CD14-positive monocyte (primary cell): ENCODE measurements around the gene ABCA7. TPM values are rescaled to one million over a fixed set of nuclear protein-coding genes. Genes with fewer than 3 reads are reported as not detected.
A peak's percentile ranks its signal among the peaks of the same experiment; 100 is the strongest.

Experiments
- DNase-seq, 3 donors: peaks; one replicate each; pipeline ENCODE4 v3.0.0-alpha.2; 2011 to 2022
- H2AFZ ChIP-seq: 2 replicates; pipeline ENCODE4 v1.6.0; 2012; ENCODE audit warnings: mild to moderate bottlenecking, low read depth, low read length, inconsistent platforms; ENCODE audit not compliant: insufficient read depth, poor library complexity, severe bottlenecking
- H3K27ac ChIP-seq, 2 donors: 1 replicate in 1 of 2; 2 replicates in 1 of 2; pipeline ENCODE4 v1.5.1; 2012 to 2013; ENCODE audit warnings: low read length in 2 of 2, control low read depth in 1 of 2, inconsistent platforms in 1 of 2, low read depth in 1 of 2, mild to moderate bottlenecking in 1 of 2
- H3K27me3 ChIP-seq, 2 donors: one replicate each; pipeline versions ENCODE4 v1.6.0 to v1.6.1; 2011 to 2013; ENCODE audit warnings: low read length in 2 of 2; ENCODE audit not compliant: control insufficient read depth in 2 of 2, insufficient read depth in 2 of 2
- H3K36me3 ChIP-seq, 2 donors: replicated peaks in 1 of 2; 1 replicate in 1 of 2; 2 replicates in 1 of 2; pipeline versions ENCODE4 v1.5.1 to v1.6.1; 2012 to 2013; ENCODE audit warnings: low read length in 2 of 2, control low read depth in 1 of 2, inconsistent platforms in 1 of 2, mild to moderate bottlenecking in 1 of 2; ENCODE audit not compliant: insufficient read depth in 2 of 2, control insufficient read depth in 1 of 2
- H3K4me1 ChIP-seq, 2 donors: 1 replicate in 1 of 2; 2 replicates in 1 of 2; pipeline versions ENCODE4 v1.5.1 to v1.6.1; 2012 to 2013; ENCODE audit warnings: low read length in 2 of 2, control low read depth in 1 of 2, inconsistent platforms in 1 of 2, mild to moderate bottlenecking in 1 of 2, moderate library complexity in 1 of 2; ENCODE audit not compliant: insufficient read depth in 2 of 2, control insufficient read depth in 1 of 2
- H3K4me2 ChIP-seq: replicated peaks from 2 replicates; pipeline ENCODE3; 2012; ENCODE audit warnings: low read length, moderate library complexity, mild to moderate bottlenecking; ENCODE audit not compliant: poor library complexity, severe bottlenecking; ENCODE audit errors: extremely low read depth
- H3K4me3 ChIP-seq, 3 experiments: fragments of 200-600 bp in 1 of 3; sonication (generic) in 1 of 3; replicated peaks in 1 of 3; 1 replicate in 2 of 3; 2 replicates in 1 of 3; pipeline ENCODE4 v1.5.1; 2011 to 2013; ENCODE audit warnings: low read length in 3 of 3, mild to moderate bottlenecking in 3 of 3, control low read depth in 2 of 3, low read depth in 2 of 3, inconsistent platforms in 1 of 3, moderate library complexity in 1 of 3
- H3K79me2 ChIP-seq: 2 replicates; pipeline ENCODE4 v1.6.0; 2012; ENCODE audit warnings: mild to moderate bottlenecking, control low read depth, inconsistent platforms, low read length, moderate library complexity; ENCODE audit not compliant: insufficient read depth
- H3K9ac ChIP-seq: 2 replicates; pipeline ENCODE4 v1.6.0; 2017; ENCODE audit warnings: low read length, mild to moderate bottlenecking; ENCODE audit not compliant: insufficient read depth, poor library complexity, severe bottlenecking
- H3K9me3 ChIP-seq, 2 donors: replicated peaks in 1 of 2; 1 replicate in 1 of 2; 2 replicates in 1 of 2; pipeline versions ENCODE4 v1.5.1 to v1.6.1; 2012 to 2013; ENCODE audit warnings: low read length in 2 of 2, control low read depth in 1 of 2; ENCODE audit not compliant: control insufficient read depth in 1 of 2, insufficient read depth in 1 of 2
- H4K20me1 ChIP-seq: 2 replicates; pipeline ENCODE4 v1.6.0; 2012; ENCODE audit warnings: mild to moderate bottlenecking, low read length, control low read depth, moderate library complexity; ENCODE audit not compliant: insufficient read depth
- H3K27ac Mint-ChIP-seq, 7 donors: one replicate each; pipeline ENCODE4 v1.8.0; 2020; ENCODE audit warnings: mild to moderate bottlenecking in 7 of 7, mixed read lengths in 7 of 7, moderate library complexity in 6 of 7, inconsistent platforms in 2 of 7
- H3K27me3 Mint-ChIP-seq, 3 donors: one replicate each; pipeline ENCODE4 v1.8.0; 2021 to 2022; ENCODE audit warnings: low read depth in 3 of 3, mild to moderate bottlenecking in 3 of 3, mixed read lengths in 3 of 3, moderate library complexity in 3 of 3, inconsistent platforms in 1 of 3
- H3K36me3 Mint-ChIP-seq, 2 donors: one replicate each; pipeline ENCODE4 v1.8.0; 2020; ENCODE audit warnings: mixed read lengths in 2 of 2, inconsistent platforms in 1 of 2, mild to moderate bottlenecking in 1 of 2
- H3K4me1 Mint-ChIP-seq: one replicate; pipeline ENCODE4 v1.8.0; 2020; ENCODE audit warnings: mild to moderate bottlenecking, mixed read lengths
- H3K4me3 Mint-ChIP-seq, 2 donors: one replicate each; pipeline ENCODE4 v1.8.0; 2020; ENCODE audit warnings: mild to moderate bottlenecking in 2 of 2, mixed read lengths in 2 of 2, moderate library complexity in 1 of 2
- H3K9me3 Mint-ChIP-seq, 7 donors: one replicate each; pipeline ENCODE4 v1.8.0; 2020 to 2022; ENCODE audit warnings: mixed read lengths in 7 of 7, mild to moderate bottlenecking in 6 of 7, moderate library complexity in 6 of 7, inconsistent platforms in 2 of 7
- CTCF ChIP-seq: fragments of 200-600 bp; IDR thresholded peaks from one replicate; pipeline ENCODE4 v1.8.0; 2022; ENCODE audit warnings: antibody characterized with exemption, mild to moderate bottlenecking
- WGBS: methylation state at CpG from one replicate; pipeline ENCODE4 v1.1.5; 2013; ENCODE audit warnings: missing lambda C conversion rate; ENCODE audit not compliant: insufficient coverage; 5-methylcytosine and 5-hydroxymethylcytosine counted together
- intact Hi-C, 2 donors: fragments of 100-400 bp; cut with micrococcal nuclease; formaldehyde crosslinking; loops; one replicate each; pipeline versions ENCODE4 v1.15.0 to v1.15.1; 2023
- polyA plus RNA-seq, 3 donors: library from polyadenylated mRNA; depleted of rRNA in 1 of 3; unstranded in 2 of 3; stranded (reverse) in 1 of 3; fragments of 300-500 nt in 2 of 3; fragments of >200 nt in 1 of 3; fragmentation: Illumina TruSeq in 2 of 3; gene quantifications; 1 replicate in 2 of 3; 2 replicates in 1 of 3; pipeline ENCODE4 v1.2.3, GENCODE V29; 2012 to 2021

Gene ABCA7
- polyA plus RNA-seq, 3 donors: 1.7 to 104 (median 7.8) TPM

DNA sequence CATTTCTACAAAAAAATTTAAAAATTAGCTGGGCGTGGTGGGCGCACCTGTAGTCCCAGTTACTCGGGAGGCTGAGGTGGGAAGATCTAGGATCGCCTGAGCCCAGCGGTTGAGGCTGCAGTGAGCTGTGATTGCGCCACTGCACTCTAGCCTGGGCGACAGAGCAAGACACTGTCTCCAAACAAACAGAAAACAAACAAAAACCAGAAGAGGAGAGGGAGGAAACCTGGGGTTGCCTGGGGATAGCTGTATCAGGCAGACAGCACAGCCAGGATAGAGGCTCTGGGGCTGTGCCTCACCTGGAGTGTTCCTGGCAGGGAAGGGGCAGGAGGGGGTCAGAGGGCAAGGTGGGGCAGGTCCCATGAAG is 57.9 kb downstream of the ABCA7 start:
- Mint-ChIP-seq H3K9me3 (peaks cover 7 to 15% (median 13%) of the 10 kb centered on the region in 7 donors), H3K27ac (peak overlapping the region; percentile 74 to 98 (median 89)), H3K27me3 (peaks cover 0 to 3% (median 0%) of the 10 kb centered on the region in 3 donors), H3K4me1 (peaks cover 67% of the 10 kb centered on the region), H3K4me3 (peak overlapping the region in 1 of 2 donors; percentile 10), H3K36me3 (peaks cover 11 to 12% of the 10 kb centered on the region in 2 donors)
- Histone ChIP-seq H4K20me1 (peaks cover 22% of the 10 kb centered on the region), H3K27me3 (no peaks in the 10 kb centered on the region), H2AFZ (no peak overlapping the region), H3K4me1 (peaks cover 78 to 86% of the 10 kb centered on the region in 2 donors), H3K36me3 (peaks cover 10% of the 10 kb centered on the region in 2 donors), H3K27ac (peak overlapping the region; percentile 58 to 95), H3K9ac (peak overlapping the region; percentile 34), H3K4me3 (peak overlapping the region in 1 of 3 experiments; percentile 12), H3K79me2 (peaks cover 27% of the 10 kb centered on the region), H3K4me2 (peak overlapping the region; percentile 29), H3K9me3 (peaks cover 0 to 12% of the 10 kb centered on the region in 2 donors)
- 67% methylated on average over 5 of the region's 7 CpGs for WGBS
- intact Hi-C loops: no loop called here
- no peak for TF ChIP-seq CTCF
- DNase-seq: peak in 1 of 3 donors; percentile 44

- Mint-ChIP-seq H3K27ac (peak overlapping the region; percentile 79 to 98 (median 89)), H3K9me3 (peaks cover 7 to 15% (median 13%) of the 10 kb centered on the region in 7 donors), H3K36me3 (peaks cover 5 to 6% of the 10 kb centered on the region in 2 donors), H3K4me3 (no peak overlapping the region), H3K27me3 (peaks cover 0 to 3% (median 0%) of the 10 kb centered on the region in 3 donors), H3K4me1 (peaks cover 67% of the 10 kb centered on the region)
- peaks cover 83 to 87% of the 10 kb centered on the region in 2 donors for H3K4me1 ChIP-seq
- H3K27me3 ChIP-seq: no peaks in the 10 kb centered on the region
- H3K4me3 ChIP-seq: peak overlapping the region in 1 of 3 experiments; percentile 12
- no peak overlapping the region for H2AFZ ChIP-seq
- no peak for DNase-seq
- peaks cover 16% of the 10 kb centered on the region for H4K20me1 ChIP-seq
- WGBS: 91% methylated on average over 13 of the region's 15 CpGs
- no peak for TF ChIP-seq CTCF
- H3K4me2 ChIP-seq: peak overlapping the region; percentile 29
- peaks cover 0 to 12% of the 10 kb centered on the region in 2 donors for H3K9me3 ChIP-seq
- intact Hi-C loops: no loop called here
- peak overlapping the region; percentile 58 to 95 for H3K27ac ChIP-seq
- H3K79me2 ChIP-seq: peaks cover 27% of the 10 kb centered on the region
- H3K36me3 ChIP-seq: peaks cover 4 to 5% of the 10 kb centered on the region in 2 donors
- H3K9ac ChIP-seq: peak overlapping the region; percentile 34
Observed at GRCh38 chr19:1098177-1099051, 58.5 kb downstream of the ABCA7 start.
